NCI-H2081 treated with DMSO at 0.1 percent for 48 hours (cell line): ENCODE data around the gene TEX11.
"Not testable (repeated sequence)": the region's sequence is repeated elsewhere in the genome, so short reads cannot be mapped to it uniquely, and the experiment has no call there.

ENCODE experiments used
- DNase-seq: peaks from one replicate; lab custom pipeline; 2025; lab: John Stamatoyannopoulos, UW

Gene TEX11

GRCh38 chrX:70908541-70908940 is at the start of gene TEX11:
Gene TEX11 (minus strand): TSS chrX:70908711. CDS start chrX:70907789, 922 bp downstream.
- DNase-seq, result no peak

- DNase-seq, result no peak
Measured at GRCh38 chrX:70954871-70955270, 46.4 kb upstream of the TEX11 start.

- DNase-seq, result no peak
Measured at GRCh38 chrX:70924294-70924911, 15.9 kb upstream of the TEX11 start.

DNA sequence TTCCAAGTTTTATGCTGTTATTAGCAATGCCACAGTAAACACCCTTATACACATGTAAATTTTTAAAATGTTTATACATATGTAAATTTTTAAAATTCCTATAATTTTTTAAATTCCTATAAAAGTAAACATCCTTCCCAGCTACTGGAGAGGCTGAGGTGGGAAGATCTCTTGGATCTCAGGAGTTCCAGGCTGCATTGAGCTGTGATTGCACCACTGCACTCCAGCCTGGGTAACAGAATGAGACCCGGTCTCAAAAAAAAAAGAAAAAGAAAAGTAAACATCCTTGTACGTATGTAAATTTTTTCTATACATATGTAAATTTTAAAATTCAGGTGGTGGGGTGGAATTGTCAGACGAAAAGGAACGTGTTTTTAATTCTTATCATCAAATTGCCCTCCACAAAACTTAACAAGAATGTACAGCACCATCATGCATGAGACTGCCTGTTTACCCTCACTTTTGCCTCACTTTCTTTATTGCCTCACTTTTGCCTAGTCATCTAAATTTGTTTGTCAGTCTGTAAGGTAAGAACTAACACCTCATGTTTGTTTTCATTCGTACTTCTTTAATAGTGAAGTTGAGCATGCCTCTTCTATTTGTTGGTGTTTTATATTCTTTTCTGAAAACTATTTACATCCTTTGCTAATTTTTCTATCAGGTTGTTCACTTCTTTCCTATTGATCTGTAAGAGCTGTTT is 14.4 kb upstream of the TEX11 start:
- DNase-seq, result no peak

GRCh38 chrX:70921709-70922352 is 13.3 kb upstream of the TEX11 start:
- DNase-seq, result no peak

DNA sequence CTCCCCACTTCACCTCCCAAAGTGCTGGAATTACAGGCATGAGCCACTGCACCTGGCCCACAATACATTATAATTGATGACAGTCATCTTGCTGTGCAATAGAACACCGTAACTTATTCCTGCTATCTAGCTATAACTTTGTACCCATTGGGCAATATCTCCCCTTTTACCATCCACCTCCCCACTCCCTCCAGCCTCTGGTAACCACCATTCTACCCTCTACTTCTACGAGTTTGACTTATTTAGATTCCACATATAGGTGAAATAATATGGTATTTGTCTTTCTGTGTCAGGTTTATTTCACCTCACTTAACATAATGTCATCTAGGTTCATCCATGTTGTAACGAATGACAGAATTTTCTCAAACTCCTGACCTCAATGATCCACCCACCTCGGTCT is 8.2 kb upstream of the TEX11 start:
- DNase-seq, result no peak

DNA sequence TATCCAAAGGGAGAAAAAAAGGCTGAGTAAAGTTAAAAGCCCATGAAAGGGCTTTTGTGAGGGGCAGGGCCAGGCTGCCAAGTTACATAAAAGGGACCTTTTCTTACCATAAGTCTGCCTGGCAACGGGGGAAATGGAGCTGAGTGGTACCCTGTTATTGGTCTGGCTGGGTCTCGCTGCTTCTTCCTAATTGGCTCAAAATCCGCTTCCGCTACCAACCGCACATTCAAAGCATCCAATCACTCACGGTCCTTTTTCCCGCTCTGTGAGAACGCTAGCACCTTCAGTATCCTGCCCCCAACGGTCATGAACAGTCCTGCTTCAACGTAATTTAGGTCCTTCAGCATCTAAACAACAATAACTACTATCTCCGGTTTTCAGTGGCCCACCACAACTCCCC is 611 bp downstream of the TEX11 start:
- DNase-seq, result no peak

GRCh38 chrX:70901465-70901864 is 7.0 kb downstream of the TEX11 start:
- no peak for DNase-seq

DNA sequence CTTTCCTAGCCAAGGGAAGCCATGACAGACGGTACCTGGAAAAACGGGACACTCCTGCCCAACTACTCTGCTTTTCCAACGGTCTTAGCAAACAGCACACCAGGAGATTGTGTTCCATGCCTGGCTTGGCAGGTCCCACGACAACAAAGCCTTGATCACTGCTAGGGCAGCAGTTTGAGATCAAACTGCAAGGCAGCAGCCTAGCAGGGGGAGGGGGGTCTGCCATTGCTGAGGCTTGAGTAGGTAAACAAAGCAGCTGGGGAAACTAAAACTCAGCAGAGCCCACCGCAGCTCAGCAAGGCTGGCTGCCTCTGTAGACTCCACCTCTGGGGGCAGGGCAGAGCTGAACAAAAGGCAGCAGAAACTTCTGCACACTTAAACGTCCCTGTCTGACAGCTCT is 18.1 kb downstream of the TEX11 start:
- not testable (repeated sequence) for DNase-seq

DNA sequence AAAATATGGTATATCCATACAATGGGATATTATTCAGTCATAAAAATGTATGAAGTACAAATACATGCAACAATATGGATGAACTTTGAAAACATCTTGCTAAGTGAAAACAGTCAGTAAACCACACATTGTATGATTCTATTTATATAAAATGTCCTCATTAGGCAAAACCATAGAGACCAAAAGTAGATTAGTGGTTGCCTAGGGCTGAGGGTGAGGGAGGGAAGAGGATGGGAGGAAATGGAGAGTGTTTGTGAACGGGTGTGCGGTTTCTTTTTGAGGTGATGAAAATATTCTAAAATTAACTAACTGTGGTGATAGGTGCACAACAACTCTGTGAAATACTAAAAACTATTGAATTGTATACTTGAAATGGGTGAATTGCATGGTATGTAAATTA is 29.6 kb downstream of the TEX11 start:
- no peak for DNase-seq

GRCh38 chrX:70852294-70852693 is 56.2 kb downstream of the TEX11 start:
- DNase-seq, result no peak

DNA sequence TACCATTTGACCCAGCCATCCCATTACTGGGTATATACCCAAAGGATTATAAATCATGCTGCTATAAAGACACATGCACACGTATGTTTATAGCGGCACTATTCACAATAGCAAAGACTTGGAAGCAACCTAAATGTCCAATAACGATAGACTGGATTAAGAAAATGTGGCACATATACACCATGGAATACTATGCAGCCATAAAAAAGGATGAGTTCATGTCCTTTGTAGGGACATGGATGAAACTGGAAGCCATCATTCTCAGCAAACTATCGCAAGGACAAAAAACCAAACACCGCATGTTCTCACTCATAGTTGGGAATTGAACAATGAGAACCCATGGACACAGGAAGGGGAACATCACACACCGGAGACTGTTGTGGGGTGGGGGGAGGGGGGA is 64.4 kb downstream of the TEX11 start:
- DNase-seq, result not testable (repeated sequence)

- not testable (repeated sequence) for DNase-seq
Measured at GRCh38 chrX:70843620-70844019, 64.9 kb downstream of the TEX11 start.

DNA sequence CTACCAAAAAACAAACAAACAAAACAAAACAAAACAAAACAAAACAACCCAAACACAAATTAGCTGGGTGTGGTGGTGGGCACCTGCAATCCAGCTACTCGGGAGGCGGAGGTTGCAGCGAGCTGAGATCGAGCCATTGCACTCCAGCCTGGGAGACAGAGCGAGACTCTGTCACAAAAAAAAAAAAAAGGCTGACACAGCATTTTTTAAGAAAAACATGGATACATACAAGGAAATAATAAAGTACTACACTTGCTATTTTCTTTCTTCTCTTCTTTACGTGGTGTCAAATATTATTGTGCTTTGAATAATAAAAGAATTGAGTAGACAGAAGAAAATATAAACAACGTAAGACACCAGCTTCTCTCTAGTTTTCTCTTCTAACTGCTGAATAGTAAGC is 73.9 kb downstream of the TEX11 start:
- DNase-seq, result no peak

- DNase-seq, result no peak
Measured at GRCh38 chrX:70826715-70827114, 81.8 kb downstream of the TEX11 start.

GRCh38 chrX:70825366-70825765 is 83.1 kb downstream of the TEX11 start:
- DNase-seq, result no peak

DNA sequence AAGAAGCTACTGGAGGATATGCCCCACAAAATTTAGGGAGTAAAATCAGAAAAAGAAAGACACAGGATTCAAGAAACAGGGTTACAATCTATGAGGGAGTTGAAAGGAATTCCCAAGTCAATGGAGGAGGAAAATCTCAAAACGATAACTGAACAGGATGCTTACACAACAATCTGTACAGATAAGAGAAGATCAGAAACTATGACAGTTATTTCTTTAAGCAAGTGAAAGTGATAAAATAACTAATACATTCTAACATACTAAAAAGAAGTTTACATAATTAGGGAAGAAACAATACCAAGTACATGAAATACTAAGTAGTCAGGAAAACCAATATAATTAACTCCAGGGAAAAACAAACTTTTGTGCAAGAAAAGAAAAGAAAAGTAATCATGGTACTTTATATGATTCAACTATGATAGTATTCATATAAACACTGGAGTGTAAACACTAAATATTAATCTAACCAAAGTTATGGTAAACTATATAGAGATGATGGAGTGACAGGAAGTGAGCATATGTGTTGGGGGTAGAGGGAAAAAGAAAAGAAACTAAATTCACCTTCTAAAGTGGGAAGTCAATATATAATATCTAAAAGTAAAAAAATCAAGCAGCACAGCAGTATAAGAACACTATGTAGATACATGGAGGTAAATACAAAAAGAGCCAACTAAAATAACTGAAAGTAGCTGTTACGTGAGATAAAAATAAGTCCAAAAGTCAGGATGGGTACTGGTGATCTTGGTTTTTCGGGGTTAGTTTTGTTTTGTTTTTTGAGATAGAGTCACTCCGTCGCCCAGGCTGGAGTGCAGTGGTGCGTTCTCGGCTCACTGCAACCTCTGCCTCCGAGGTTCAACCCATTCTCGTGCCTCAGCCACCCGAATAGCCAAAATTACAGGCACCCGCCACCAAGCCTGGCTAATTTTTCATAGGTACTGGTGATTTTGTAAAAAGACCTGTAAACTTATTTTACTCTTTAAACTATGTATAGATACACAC is 99.3 kb downstream of the TEX11 start:
- DNase-seq, result no peak

DNA sequence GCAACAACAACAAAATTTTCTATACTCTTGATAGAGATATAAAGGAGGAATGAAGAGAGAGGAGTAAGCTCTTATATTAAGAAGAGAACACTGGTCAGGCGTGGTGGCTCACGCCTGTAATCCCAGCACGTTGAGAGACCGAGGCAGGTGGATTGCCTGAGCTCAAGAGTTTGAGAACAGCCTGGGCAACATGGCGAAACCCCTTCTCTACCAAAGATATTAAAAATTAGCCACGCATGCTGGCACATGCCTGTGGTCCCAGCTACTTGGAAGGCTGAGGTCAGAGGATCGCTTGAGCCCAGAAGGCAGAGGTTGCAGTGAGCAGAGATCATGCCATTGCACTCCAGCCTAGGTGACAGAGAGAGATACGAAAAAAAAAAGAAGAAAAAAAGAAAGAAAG is 102.4 kb downstream of the TEX11 start:
- no peak for DNase-seq

GRCh38 chrX:70796742-70797141 is 111.8 kb downstream of the TEX11 start:
- not testable (repeated sequence) for DNase-seq

DNA sequence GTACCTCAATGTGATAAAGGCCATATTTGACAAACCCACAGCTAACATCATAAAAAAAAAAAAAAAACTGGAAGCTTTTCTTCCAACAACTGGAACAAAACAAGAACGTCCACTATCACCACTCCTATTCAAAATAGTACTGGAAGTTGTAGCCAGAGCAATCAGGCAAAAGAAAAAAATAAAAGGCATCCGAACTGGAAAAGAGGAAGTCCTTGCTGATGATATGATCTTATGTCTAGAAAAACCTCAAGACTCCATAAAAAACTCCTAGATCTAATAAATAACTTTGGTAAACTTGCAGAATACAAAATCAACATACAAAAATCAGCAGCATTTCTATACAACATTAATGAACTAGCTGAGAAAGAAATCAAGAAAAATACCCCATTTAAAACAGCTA is 134.3 kb downstream of the TEX11 start:
- DNase-seq, result no peak

DNA sequence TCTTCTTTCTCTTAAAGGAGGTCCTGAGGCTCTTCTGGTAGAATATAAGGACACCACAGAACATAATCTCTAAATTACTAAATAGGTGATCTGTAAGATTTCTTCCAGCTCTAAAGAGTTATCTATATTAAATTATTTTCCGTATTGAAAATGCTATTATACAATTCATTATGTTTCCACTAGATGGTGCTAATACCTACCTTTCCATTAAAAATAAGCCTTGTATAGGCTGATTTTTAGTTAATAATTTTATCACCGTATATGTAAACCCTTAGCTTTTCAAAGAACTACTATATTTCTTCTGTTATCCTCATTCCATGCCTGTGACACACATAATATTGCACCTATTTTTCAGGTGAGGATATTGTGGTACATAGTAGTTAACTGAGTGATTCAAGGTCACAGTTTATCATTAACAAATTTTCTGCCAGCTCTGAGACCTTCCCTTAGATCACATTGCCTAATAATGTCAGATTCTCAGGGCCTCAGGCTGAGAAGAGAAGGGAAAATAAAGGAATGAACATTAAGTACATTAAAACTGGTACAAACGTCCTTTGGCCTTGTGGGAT is 138.8 kb downstream of the TEX11 start:
- DNase-seq, result no peak

DNA sequence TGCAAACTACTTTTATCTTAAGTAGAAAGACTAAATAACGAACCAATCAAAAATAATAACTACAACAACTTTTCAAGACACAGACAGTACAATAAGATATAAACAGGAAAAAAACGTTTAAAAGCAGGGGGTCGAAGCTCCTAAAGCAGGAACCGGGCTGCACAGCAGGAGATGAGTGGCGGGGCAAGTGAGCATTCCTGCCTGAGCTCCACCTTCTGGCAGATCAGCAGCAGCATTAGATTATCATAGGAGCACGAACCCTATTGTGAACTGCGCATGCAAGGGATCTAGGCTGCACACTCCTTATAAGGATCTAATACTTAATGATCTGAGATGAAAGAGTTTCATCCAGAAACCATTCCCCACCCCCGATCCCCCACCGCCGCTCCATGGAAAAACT is 146.2 kb downstream of the TEX11 start:
- no peak for DNase-seq
